H9 (cell line): ENCODE data around the gene HUNK. TPM values are rescaled to one million over a fixed set of nuclear protein-coding genes. Genes with fewer than 3 reads are reported as not detected.

Source experiments
- DNase-seq: peaks from one replicate; pipeline ENCODE4 v3.0.0-alpha.2; 2017
- H2AFZ ChIP-seq: one replicate; pipeline ENCODE4 v1.6.1; 2013; ENCODE audit warnings: mild to moderate bottlenecking, low read length, control low read depth, moderate library complexity
- H2AK5ac ChIP-seq: 2 replicates; pipeline ENCODE4 v1.6.1; 2013; ENCODE audit warnings: low read length, control low read depth, mixed read lengths; ENCODE audit not compliant: insufficient read length
- H2BK120ac ChIP-seq: one replicate; pipeline ENCODE4 v1.6.1; 2013; ENCODE audit warnings: low read depth, mild to moderate bottlenecking, low read length, control low read depth, inconsistent platforms; ENCODE audit not compliant: poor library complexity, severe bottlenecking
- H2BK12ac ChIP-seq: 2 replicates; pipeline ENCODE4 v1.6.1; 2013; ENCODE audit warnings: low read length, control low read depth, mixed read lengths, low read depth; ENCODE audit not compliant: insufficient read length
- H2BK15ac ChIP-seq: 2 replicates; pipeline ENCODE4 v1.6.1; 2013; ENCODE audit warnings: low read depth, low read length, control low read depth
- H2BK20ac ChIP-seq: one replicate; pipeline ENCODE4 v1.6.1; 2013; ENCODE audit warnings: low read depth, mild to moderate bottlenecking, low read length, control low read depth, inconsistent platforms; ENCODE audit not compliant: poor library complexity, severe bottlenecking
- H2BK5ac ChIP-seq: 2 replicates; pipeline ENCODE4 v1.6.1; 2013; ENCODE audit warnings: low read length, control low read depth, mixed read lengths; ENCODE audit not compliant: insufficient read length
- H3K14ac ChIP-seq: 2 replicates; pipeline ENCODE4 v1.6.1; 2013; ENCODE audit warnings: low read length, control low read depth; ENCODE audit not compliant: insufficient read depth
- H3K18ac ChIP-seq: 2 replicates; pipeline ENCODE4 v1.6.1; 2013; ENCODE audit warnings: low read depth, mild to moderate bottlenecking, mixed read lengths, low read length, control low read depth; ENCODE audit not compliant: insufficient read length
- H3K23ac ChIP-seq: 2 replicates; pipeline ENCODE4 v1.6.1; 2013; ENCODE audit warnings: low read length, control low read depth, mixed read lengths, low read depth; ENCODE audit not compliant: insufficient read length
- H3K23me2 ChIP-seq: 2 replicates; pipeline ENCODE4 v1.6.1; 2013; ENCODE audit warnings: low read depth, mild to moderate bottlenecking, mixed read lengths, low read length, control low read depth; ENCODE audit not compliant: insufficient read length, poor library complexity, severe bottlenecking
- H3K27ac ChIP-seq: 2 replicates; pipeline ENCODE4 v1.5.1; 2013; ENCODE audit warnings: low read length, control low read depth, mixed read lengths, low read depth; ENCODE audit not compliant: insufficient read length
- H3K27me3 ChIP-seq: 2 replicates; pipeline ENCODE4 v1.6.1; 2013; ENCODE audit warnings: low read length, control low read depth, inconsistent platforms; ENCODE audit not compliant: insufficient read depth
- H3K4ac ChIP-seq: 2 replicates; pipeline ENCODE4 v1.6.1; 2013; ENCODE audit warnings: low read depth, mild to moderate bottlenecking, control low read depth, inconsistent platforms, low read length, moderate library complexity
- H3K4me1 ChIP-seq: 2 replicates; pipeline ENCODE4 v1.6.1; 2013; ENCODE audit warnings: low read length, control low read depth, inconsistent platforms; ENCODE audit not compliant: insufficient read depth
- H3K4me2 ChIP-seq: 2 replicates; pipeline ENCODE4 v1.6.1; 2013; ENCODE audit warnings: low read length, control low read depth, mixed read lengths; ENCODE audit not compliant: insufficient read length, insufficient read depth
- H3K56ac ChIP-seq: 2 replicates; pipeline ENCODE4 v1.6.1; 2013; ENCODE audit warnings: low read depth, mild to moderate bottlenecking, mixed read lengths, low read length, control low read depth; ENCODE audit not compliant: insufficient read length
- H3K79me1 ChIP-seq: 2 replicates; pipeline ENCODE4 v1.6.1; 2013; ENCODE audit warnings: low read depth, mild to moderate bottlenecking, moderate library complexity, low read length, control low read depth, inconsistent platforms; ENCODE audit not compliant: insufficient read depth, poor library complexity, severe bottlenecking
- H3K79me2 ChIP-seq: 2 replicates; pipeline ENCODE4 v1.6.1; 2013; ENCODE audit warnings: low read length, control low read depth, inconsistent platforms; ENCODE audit not compliant: insufficient read depth
- H3K9ac ChIP-seq: 2 replicates; pipeline ENCODE4 v1.6.1; 2013; ENCODE audit warnings: low read length, control low read depth, mixed read lengths; ENCODE audit not compliant: insufficient read length; ENCODE audit errors: extremely low read depth
- H3K9me3 ChIP-seq: one replicate; pipeline ENCODE4 v1.6.1; 2013; ENCODE audit warnings: low read depth, low read length, inconsistent platforms; ENCODE audit not compliant: control insufficient read depth
- H3T11ph ChIP-seq: one replicate; pipeline ENCODE4 v1.6.1; 2013; ENCODE audit warnings: mild to moderate bottlenecking, low read length, control low read depth, inconsistent platforms
- H4K20me1 ChIP-seq: one replicate; pipeline ENCODE4 v1.6.1; 2013; ENCODE audit not compliant: control insufficient read depth, insufficient read length, insufficient read depth
- H4K5ac ChIP-seq: 2 replicates; pipeline ENCODE4 v1.6.1; 2013; ENCODE audit warnings: low read depth, mild to moderate bottlenecking, mixed read lengths, low read length, control low read depth; ENCODE audit not compliant: insufficient read length
- H4K8ac ChIP-seq: replicated peaks from 2 replicates; pipeline ENCODE4 v1.6.1; 2013; ENCODE audit warnings: low read length, control low read depth, mixed read lengths, low read depth; ENCODE audit not compliant: insufficient read length
- H4K91ac ChIP-seq: 2 replicates; pipeline ENCODE4 v1.6.1; 2013; ENCODE audit warnings: low read depth, mild to moderate bottlenecking, moderate library complexity, mixed read lengths, low read length, control low read depth; ENCODE audit not compliant: insufficient read length
- H3K27ac Mint-ChIP-seq, 3 experiments: 2 replicates in 2 of 3; 3 replicates in 1 of 3; pipeline ENCODE4 v1.8.0; 2020 to 2021; ENCODE audit warnings: mixed read lengths in 3 of 3, mild to moderate bottlenecking in 1 of 3, moderate library complexity in 1 of 3
- H3K27me3 Mint-ChIP-seq: 2 replicates; pipeline ENCODE4 v1.8.0; 2021; ENCODE audit warnings: low read depth, mild to moderate bottlenecking, moderate library complexity, mixed read lengths
- H3K36me3 Mint-ChIP-seq, 3 experiments: 2 replicates in 2 of 3; 3 replicates in 1 of 3; pipeline ENCODE4 v1.8.0; 2020 to 2021; ENCODE audit warnings: low read depth in 3 of 3, mixed read lengths in 3 of 3; ENCODE audit not compliant: insufficient read depth in 1 of 3
- H3K4me1 Mint-ChIP-seq, 2 experiments: 2 replicates each; pipeline ENCODE4 v1.8.0; 2020; ENCODE audit warnings: mixed read lengths in 2 of 2
- H3K4me3 Mint-ChIP-seq, 2 experiments: 2 replicates in 1 of 2; 3 replicates in 1 of 2; pipeline ENCODE4 v1.8.0; 2020 to 2021; ENCODE audit warnings: mild to moderate bottlenecking in 2 of 2, mixed read lengths in 2 of 2, moderate library complexity in 1 of 2
- H3K9me3 Mint-ChIP-seq, 2 experiments: 2 replicates in 1 of 2; 3 replicates in 1 of 2; pipeline ENCODE4 v1.8.0; 2020; ENCODE audit warnings: mild to moderate bottlenecking in 2 of 2, mixed read lengths in 2 of 2, moderate library complexity in 1 of 2
- WGBS: extraction: QIAGEN DNeasy Blood & Tissue Kit; methylation state at CpG from one replicate; pipeline ENCODE4 v1.1.7; 2013; ENCODE audit warnings: missing lambda C conversion rate, low lambda C conversion rate, mixed read lengths; ENCODE audit not compliant: insufficient read length; ENCODE audit errors: extremely low coverage; 5-methylcytosine and 5-hydroxymethylcytosine counted together
- total RNA-seq: library from RNA; stranded (reverse); gene quantifications from 2 replicates; pipeline ENCODE4 v1.2.1, GENCODE V29; 2021
- TF ChIP-seq, protein P1 (sequence below): fragments of 200-600 bp; sonication (generic); conservative IDR thresholded peaks from 3 replicates; pipeline ENCODE4 v1.8.0; 2021; ENCODE audit warnings: antibody characterized with exemption, mild to moderate bottlenecking

The HUNK gene
- total RNA-seq, 1 experiment from 2014 or later = 5.8 TPM

DNA sequence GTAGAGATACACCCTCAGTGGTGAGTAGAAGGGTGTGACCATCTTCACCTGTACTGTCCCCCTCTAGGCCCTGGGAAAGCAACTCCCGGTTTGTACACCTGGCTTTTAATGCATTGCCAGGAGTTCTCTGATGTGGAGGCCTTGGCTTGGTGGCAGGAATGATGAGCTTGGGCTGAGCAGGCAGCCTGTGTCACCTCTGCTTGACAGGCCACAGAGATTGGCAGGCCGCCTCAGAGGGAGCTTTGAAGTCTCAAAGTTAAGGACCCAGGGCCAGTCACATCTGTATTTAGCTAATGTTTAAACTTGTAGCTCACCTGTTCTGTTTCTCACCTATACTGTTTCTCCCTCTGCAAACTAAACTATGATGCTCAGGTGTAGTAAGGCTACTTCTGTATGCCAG, 28.5 kb downstream of the HUNK start:
- no CpG with 5 or more reads among the region's 2 CpGs for WGBS
- no peak overlapping the region for H3K27ac Mint-ChIP-seq
- peaks cover 2% of the 10 kb centered on the region; the same call in 1 of the 2 replicates for H3K27me3 Mint-ChIP-seq

More for the DNA sequence above, 28.5 kb downstream of the HUNK start:
- Histone ChIP-seq H2BK5ac (no peak overlapping the region), H3K14ac (no peak overlapping the region), H3K4me1 (no peaks in the 10 kb centered on the region), H3K79me2 (no peaks in the 10 kb centered on the region), H2BK12ac (no peak overlapping the region), H4K5ac (no peak overlapping the region), H3K9ac (no peak overlapping the region), H2AFZ (no peak overlapping the region), H3K23ac (no peak overlapping the region), H3K56ac (no peak overlapping the region), H4K20me1 (no peaks in the 10 kb centered on the region), H3T11ph (no peak overlapping the region), H4K8ac (no peak overlapping the region), H3K18ac (no peak overlapping the region), H2BK20ac (no peak overlapping the region), H3K79me1 (no peaks in the 10 kb centered on the region), H3K27ac (no peak overlapping the region), H2BK15ac (no peak overlapping the region), H2BK120ac (no peak overlapping the region), H3K23me2 (no peaks in the 10 kb centered on the region), H3K9me3 (no peaks in the 10 kb centered on the region), H2AK5ac (no peak overlapping the region), H3K27me3 (no peaks in the 10 kb centered on the region), H4K91ac (no peak overlapping the region), H3K4me2 (no peak overlapping the region), H3K4ac (no peak overlapping the region)
- H3K4me3 Mint-ChIP-seq = no peak overlapping the region
- H3K4me1 Mint-ChIP-seq = peaks cover 8 to 14% of the 10 kb centered on the region in 2 experiments
- TF ChIP-seq, protein P1, sequence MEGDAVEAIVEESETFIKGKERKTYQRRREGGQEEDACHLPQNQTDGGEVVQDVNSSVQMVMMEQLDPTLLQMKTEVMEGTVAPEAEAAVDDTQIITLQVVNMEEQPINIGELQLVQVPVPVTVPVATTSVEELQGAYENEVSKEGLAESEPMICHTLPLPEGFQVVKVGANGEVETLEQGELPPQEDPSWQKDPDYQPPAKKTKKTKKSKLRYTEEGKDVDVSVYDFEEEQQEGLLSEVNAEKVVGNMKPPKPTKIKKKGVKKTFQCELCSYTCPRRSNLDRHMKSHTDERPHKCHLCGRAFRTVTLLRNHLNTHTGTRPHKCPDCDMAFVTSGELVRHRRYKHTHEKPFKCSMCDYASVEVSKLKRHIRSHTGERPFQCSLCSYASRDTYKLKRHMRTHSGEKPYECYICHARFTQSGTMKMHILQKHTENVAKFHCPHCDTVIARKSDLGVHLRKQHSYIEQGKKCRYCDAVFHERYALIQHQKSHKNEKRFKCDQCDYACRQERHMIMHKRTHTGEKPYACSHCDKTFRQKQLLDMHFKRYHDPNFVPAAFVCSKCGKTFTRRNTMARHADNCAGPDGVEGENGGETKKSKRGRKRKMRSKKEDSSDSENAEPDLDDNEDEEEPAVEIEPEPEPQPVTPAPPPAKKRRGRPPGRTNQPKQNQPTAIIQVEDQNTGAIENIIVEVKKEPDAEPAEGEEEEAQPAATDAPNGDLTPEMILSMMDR = no peak
- no peak for DNase-seq
- no peaks in the 10 kb centered on the region for H3K9me3 Mint-ChIP-seq
- H3K36me3 Mint-ChIP-seq = no peaks in the 10 kb centered on the region; a peak in 1 of 7 replicates
